Measurements from ENCODE around the gene RIMBP3C.
"Not testable (repeated sequence)": the region's sequence is repeated elsewhere in the genome, so short reads cannot be mapped to it uniquely, and the experiment has no call there.

The RIMBP3C gene

GRCh38 chr22:21573750-21574494 is 22.7 kb upstream of the RIMBP3C start:
- DNase-seq, result no peak

- no peak for DNase-seq
Observed at GRCh38 chr22:21573293-21573734, 22.1 kb upstream of the RIMBP3C start.

GRCh38 chr22:21571679-21572078 is 20.4 kb upstream of the RIMBP3C start:
- no peak for DNase-seq

- no peak for DNase-seq
Observed at GRCh38 chr22:21570398-21570797, 19.1 kb upstream of the RIMBP3C start.

GRCh38 chr22:21569459-21570170 is 18.4 kb upstream of the RIMBP3C start:
- DNase-seq, result peak; percentile 13

- not testable (repeated sequence) for DNase-seq
Observed at GRCh38 chr22:21569076-21569427, 17.8 kb upstream of the RIMBP3C start.

- DNase-seq, result peak; percentile 20
Observed at GRCh38 chr22:21568347-21569075, 17.2 kb upstream of the RIMBP3C start.

GRCh38 chr22:21567456-21568346 is 16.4 kb upstream of the RIMBP3C start, which contains the start of gene UBE2L3:
TSS of gene UBE2L3 (plus strand) at chr22:21567714. CDS start at chr22:21567745, 31 bp downstream.
- DNase-seq, result peak; percentile 85

GRCh38 chr22:21564411-21564810 is 13.2 kb upstream of the RIMBP3C start:
- DNase-seq, result no peak

GRCh38 chr22:21563912-21564311 is 12.7 kb upstream of the RIMBP3C start:
- no peak for DNase-seq

GRCh38 chr22:21560657-21561056 is 9.4 kb upstream of the RIMBP3C start:
- not testable (repeated sequence) for DNase-seq

- not testable (repeated sequence) for DNase-seq
Observed at GRCh38 chr22:21559345-21560125, 8.3 kb upstream of the RIMBP3C start.

GRCh38 chr22:21550678-21551047 is 598 bp downstream of the RIMBP3C start:
- DNase-seq, result not testable (repeated sequence)

GRCh38 chr22:21550008-21550677 is 1.1 kb downstream of the RIMBP3C start:
- DNase-seq, result not testable (repeated sequence)

- DNase-seq, result not testable (repeated sequence)
Observed at GRCh38 chr22:21549558-21549957, 1.7 kb downstream of the RIMBP3C start.

GRCh38 chr22:21544432-21545322 is 6.6 kb downstream of the RIMBP3C start:
- DNase-seq, result not testable (repeated sequence)

GRCh38 chr22:21539862-21540261 is 11.4 kb downstream of the RIMBP3C start:
- DNase-seq, result not testable (repeated sequence)

GRCh38 chr22:21532863-21533648 is 18.2 kb downstream of the RIMBP3C start:
- not testable (repeated sequence) for DNase-seq

- DNase-seq, result not testable (repeated sequence)
Observed at GRCh38 chr22:21531525-21531924, 19.7 kb downstream of the RIMBP3C start.
